GM18526 (cell line): ENCODE measurements around the gene RCBTB2.

ENCODE experiments used
- POLR2A ChIP-seq: IDR thresholded peaks from 3 replicates; pipeline ENCODE4 v1.6.1; 2011; ENCODE audit not compliant: insufficient read length; ENCODE audit errors: extremely low read depth

The RCBTB2 gene

DNA sequence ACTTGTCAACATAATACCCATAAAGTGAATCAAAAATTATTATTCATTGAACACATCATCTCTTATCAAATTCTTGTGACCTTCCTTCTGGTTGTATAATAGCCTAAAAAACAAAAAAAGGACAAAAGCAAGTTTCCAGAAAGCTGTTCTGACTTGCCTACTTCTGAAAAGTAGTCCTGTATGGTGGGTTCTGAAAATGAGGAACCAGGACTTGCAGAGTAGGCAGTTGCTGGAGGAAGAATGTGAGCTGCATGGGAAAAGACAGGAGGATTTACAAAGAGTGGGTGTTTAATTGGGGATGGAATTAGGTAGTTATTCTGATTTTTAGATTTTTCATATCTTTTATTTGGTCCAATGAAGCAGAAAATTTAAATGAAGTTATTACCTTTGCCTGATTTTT lies 56.7 kb downstream of the RCBTB2 start:
- TF ChIP-seq POLR2A = no peak

DNA sequence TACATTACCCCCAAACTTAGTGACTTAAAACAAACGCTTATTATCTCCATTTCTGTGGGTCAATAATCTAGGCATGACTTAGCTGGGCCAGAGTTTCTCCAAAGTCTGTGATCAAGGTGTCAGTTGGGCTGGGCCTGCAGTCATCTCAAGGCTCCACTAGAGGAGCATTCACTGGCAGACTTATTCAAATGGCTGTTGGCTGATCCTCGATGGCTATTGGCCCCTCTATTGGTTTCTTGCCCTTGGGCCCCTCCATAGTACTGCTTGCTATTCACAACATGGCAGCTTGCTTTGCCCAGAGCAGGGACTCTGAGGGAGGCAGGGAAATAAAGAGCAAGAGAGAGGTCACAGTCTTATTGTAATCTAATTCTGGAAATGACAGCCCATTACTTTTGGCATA lies 57.6 kb downstream of the RCBTB2 start:
- no peak for TF ChIP-seq POLR2A

DNA sequence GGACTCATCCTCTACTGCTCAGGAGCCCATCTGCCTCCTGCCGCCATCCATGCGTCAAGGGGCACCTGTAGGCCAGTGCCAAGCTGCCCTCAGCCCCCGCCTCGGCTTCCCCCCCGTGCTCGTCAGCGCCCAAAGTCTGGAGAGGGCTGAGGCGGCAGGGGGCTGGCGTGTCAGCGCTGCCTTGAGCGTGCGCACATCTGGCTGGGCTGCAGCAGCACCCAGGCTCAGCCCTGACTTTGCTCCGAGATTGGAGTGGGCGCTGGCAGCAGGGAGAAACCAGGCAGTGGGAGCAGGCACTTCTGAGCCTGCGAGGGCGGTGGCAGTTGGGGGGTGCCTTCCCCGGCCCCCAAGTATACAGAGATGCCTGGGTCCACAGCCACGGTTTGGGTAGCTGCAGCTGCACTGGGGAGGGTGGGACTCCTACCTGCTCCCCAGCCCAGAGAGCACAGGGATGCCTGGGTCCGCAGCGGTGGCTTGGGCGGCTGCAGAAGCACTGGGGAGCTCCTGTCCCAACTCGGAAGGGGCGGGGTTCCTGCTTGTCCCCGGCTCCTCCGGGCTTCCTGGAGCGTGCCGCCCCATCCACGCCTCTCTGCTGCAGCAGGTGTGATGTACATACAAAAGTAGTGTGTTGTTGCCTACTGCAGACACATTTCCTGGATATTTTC lies 75.2 kb downstream of the RCBTB2 start:
- TF ChIP-seq POLR2A = no peak

DNA sequence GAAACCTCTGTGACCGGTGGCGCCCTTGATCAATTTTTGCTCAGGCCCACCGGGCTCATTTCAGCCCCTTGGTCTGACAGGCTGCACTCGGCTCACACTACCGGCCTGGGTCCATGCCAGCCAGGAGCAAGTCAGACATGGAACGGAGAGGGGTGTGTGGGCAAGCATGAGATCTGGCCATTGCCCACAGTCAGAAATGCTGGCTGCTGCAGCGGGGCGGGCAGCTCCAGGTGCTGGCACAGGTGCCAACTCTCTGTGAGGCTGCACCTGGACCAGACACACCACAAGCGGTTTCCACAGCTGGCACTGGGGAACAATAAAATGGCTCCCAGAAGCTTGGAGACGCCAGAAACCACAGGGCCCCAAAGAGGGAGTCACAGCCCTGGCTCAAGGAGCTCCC lies 76.3 kb downstream of the RCBTB2 start:
- no peak for TF ChIP-seq POLR2A

DNA sequence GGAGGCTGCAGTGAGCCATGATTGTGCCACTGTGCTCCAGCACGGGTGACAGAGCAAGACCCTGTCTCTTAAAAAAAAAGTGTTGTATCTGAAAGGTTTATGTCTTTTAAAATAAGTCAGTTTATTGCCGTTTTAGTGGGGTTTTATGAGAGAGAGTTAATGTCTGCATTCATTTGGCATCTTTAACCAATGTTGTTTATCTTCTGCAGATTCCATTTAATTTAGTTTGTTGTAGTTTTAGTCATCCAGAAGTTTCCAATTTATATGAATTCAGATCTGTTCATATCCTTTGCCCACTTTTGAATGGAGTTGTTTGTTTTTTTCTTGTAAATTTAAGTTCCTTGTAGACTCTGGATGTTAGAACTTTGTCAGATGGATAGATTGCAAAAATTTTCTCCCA lies 83.2 kb downstream of the RCBTB2 start:
- TF ChIP-seq POLR2A = no peak

DNA sequence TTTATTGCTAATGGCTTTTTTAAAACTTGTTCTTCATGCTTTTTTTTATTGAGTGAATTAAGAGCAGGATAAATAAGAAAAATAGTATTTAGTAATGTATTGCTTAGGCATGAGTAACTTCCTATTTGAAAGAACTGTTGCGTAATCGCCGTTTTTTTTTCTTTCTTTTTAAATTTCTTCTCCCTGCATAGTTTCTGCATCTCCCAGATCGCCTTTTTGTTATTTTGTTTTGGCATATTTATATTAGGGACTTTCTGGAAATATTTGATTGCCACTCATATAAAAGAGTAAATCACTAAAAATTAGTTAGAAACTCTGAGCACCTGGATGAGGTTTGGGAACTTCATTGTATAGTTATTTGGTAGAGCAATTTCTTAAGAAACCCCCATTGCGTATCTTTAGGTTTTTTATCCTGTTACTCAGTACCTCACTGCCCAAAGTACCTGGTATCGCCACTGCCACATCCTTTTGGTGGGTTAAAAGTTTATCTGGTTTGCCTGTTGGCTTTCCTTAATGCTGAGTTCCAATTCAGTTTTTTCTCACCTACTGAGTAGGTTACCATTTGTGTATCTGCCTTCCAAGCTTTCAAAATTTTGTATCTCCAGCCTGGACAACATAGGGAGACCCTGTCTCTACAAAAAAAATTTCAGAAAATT lies 83.8 kb downstream of the RCBTB2 start:
- no peak for TF ChIP-seq POLR2A

DNA sequence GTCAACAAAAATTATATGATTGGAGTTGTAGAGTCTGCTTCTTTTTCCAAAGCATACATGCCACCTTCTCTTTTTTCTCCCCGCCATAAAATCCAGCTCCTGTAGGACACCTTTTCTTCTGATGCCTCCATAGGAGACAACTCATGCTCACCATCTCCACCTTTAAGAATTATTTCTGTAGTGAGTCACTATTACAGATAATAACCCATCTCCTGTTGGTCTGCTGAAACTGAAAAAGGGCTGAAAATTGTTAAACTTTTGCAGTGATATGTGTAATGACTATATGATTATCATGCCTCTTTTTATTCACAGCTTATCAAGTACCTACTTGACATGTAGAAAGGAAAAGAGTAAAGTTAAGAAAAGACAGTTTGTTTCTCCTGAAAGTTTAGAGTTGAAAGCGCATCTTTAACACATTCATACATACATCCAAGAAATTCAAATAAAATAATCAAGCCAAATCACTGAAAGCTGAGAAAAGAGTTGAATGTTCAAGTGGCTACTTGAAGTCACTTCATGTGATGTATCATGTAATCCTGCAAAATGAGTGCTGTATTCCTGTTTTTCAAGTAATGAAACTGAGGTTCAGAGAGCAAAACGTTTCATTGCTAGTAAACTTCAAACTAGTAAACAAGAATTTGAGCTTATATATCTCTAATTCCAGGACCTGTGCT lies 84.5 kb downstream of the RCBTB2 start:
- no peak for TF ChIP-seq POLR2A

DNA sequence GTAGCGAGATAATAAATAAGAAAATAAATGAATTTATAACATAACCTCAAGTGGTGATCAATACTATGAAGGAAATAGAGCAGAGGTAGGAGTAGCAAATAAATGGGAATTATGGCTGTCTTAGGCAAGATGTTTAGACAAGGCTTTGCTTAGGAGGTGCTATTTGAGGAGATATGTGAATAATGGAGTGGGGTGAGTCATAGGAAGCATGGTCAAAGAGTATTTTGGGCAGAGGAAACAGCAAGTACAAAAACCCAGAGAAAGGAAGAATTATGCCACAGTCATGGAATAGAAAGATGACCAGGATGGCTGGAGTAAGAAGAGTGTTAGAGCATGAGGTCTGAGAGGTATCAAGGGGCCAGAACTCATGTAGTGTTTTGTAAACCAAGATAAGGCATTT lies 86.4 kb downstream of the RCBTB2 start:
- no peak for TF ChIP-seq POLR2A

DNA sequence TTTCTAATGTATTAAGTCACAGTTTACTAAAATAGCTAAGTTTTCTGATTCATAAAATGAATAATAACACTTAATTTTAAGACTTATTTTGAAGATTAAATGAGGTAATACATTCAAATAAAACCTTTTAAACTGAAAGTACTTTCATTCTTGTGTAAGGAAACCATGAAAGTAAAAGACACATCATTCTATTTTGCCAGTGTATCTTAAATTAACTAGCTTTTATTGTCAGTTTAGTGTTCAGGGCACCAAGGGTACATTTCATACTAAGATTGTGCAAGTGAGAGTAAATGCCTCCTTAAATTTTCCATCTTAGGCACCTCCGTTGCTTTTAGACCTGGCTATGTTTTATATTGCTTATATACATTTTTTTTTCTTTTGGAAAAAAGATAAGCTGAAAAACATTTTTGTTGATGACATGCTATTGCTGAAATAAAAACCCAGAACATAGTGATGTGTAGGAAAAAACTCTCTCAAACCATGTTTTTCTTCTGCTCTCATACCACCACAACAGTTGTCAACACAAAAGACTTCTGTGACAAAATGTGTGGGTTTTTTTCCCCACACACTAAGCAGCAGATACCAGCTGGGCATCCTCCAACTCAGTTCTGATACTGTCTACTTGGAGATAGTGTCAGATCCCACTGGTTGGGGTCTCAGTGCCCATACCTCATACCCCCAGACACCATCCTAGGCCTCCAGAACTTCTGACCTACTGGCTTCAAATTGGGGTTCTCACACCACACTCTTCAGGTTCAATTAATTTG lies 89.3 kb downstream of the RCBTB2 start:
- TF ChIP-seq POLR2A = no peak
